Activated T-cell treated with anti-CD3 and anti-CD28 coated beads, Interleukin-2, amount 50 U/mL, for 48 hours (primary cell): Measurements from ENCODE around the gene SERAC1.

Experiments used
- DNase-seq, 2 experiments: peaks; one replicate each; pipeline ENCODE4 v3.0.0-alpha.2; 2020

The SERAC1 gene

GRCh38 chr6:158072083-158072721 is 95.9 kb downstream of the SERAC1 start:
- peak; percentile 80 for DNase-seq

GRCh38 chr6:158071121-158072082 is 96.7 kb downstream of the SERAC1 start:
- no peak for DNase-seq

- DNase-seq: no peak
Measured at GRCh38 chr6:158070513-158070912, 97.5 kb downstream of the SERAC1 start.

GRCh38 chr6:158069800-158070195 is 98.3 kb downstream of the SERAC1 start:
- no peak for DNase-seq

GRCh38 chr6:158068893-158069799 is 98.9 kb downstream of the SERAC1 start:
- DNase-seq: no peak

- no peak for DNase-seq
Measured at GRCh38 chr6:158068156-158068892, 99.7 kb downstream of the SERAC1 start.

- DNase-seq: no peak
Measured at GRCh38 chr6:158067436-158068015, 100.5 kb downstream of the SERAC1 start.

- DNase-seq: no peak
Measured at GRCh38 chr6:158066136-158066781, 101.8 kb downstream of the SERAC1 start.

GRCh38 chr6:158064725-158065251 is 103.3 kb downstream of the SERAC1 start:
- no peak for DNase-seq

GRCh38 chr6:158063736-158064135 is 104.3 kb downstream of the SERAC1 start:
- no peak for DNase-seq

GRCh38 chr6:158061709-158062461 is 106.2 kb downstream of the SERAC1 start:
- no peak for DNase-seq

- DNase-seq: no peak
Measured at GRCh38 chr6:158061361-158061708, 106.7 kb downstream of the SERAC1 start.

GRCh38 chr6:158060455-158061360 is 107.4 kb downstream of the SERAC1 start:
- DNase-seq: no peak
